HG02610 (cell line): ENCODE data around the gene SMARCC1.
"Not testable (repeated sequence)": the region's sequence is repeated elsewhere in the genome, so short reads cannot be mapped to it uniquely, and the experiment has no call there.

Experiments used
- ATAC-seq: cut with Tn5 transposase; IDR thresholded peaks from one replicate; pipeline ENCODE4 v1.9.1; 2021; ENCODE audit warnings: mild to moderate bottlenecking, moderate library complexity; ENCODE audit not compliant: unreplicated experiment

The SMARCC1 gene

DNA sequence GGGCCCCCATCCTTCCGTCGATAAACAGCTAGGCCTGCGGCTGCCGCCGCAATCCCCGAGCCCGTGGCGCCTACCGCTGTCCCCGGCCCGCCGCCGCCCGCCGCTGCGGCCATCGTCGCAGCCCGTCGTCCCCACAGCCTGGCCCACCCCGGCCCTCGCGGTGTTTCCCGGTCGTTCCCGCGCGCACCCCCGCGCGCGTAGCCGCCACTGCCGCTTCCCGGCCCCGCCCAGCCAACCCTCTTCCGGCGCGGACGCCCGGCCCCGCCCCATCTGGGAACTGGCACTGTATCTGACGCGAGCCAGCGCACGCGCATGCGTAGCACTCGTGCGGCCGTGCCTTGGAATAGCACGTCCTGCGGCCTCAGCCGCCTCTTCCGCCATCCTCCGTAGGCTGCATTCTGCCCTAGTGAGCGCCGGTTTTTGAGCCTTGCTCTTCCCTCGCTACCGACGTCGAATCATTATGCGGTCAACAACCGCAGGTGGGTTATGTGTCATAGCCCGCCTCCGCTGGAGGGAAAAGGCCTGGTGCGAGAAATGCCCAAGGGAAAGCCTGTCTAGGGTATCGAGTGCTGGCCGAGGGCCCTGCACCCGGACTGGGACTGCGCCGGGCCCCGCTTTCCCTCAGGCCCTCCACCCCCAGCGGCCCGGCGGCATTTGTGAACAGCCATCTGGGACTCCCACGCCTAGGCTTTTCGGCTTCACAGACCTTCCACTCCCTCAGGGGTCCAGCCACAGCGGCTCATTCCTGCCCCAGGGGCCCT, at the start of gene SMARCC1:
Gene SMARCC1, minus strand, starts transcription at position 209 of the 761 bp plus-strand sequence. Its CDS starts 96 bp downstream, at position 113.
- peak; percentile 80 for ATAC-seq

DNA sequence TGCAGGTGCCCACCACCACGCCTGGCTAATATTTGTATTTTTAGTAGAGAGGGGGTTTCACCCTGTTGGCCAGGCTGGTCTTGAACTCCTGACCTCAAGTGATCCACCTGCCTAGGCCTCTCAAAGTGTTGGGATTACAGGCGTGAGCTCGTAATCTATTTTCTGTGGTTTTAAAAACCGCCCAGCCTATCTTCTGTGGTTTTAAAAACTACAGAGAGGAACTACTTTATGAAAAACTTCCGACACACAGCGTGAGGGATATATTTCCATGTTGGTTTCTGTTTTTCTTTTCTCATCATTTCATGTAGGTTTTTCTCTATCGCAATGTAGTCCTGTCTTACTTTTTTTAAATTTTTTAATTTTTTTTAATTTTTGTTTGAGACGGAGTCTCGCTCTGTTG, 47.8 kb upstream of the SMARCC1 start:
- not testable (repeated sequence) for ATAC-seq

DNA sequence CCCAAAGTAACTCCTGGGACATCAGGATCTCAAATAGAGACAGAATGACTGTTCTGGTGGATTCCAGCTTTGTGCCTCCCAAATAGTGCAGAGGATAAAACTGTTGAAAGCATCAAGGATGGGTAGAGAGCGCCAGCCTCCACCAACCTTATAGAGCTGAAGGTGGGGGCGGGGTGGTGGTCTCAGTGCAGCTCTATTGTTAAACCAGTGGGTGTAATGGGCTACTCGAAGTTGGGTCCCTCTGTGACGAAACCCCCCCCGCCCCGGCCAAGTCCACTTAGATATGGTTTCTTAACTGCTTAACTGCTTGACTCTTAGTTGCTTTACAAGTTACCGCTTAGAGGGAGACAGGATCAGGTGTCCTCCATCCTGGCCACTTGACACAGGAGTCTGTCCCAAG, 43.9 kb upstream of the SMARCC1 start:
- ATAC-seq: no peak

DNA sequence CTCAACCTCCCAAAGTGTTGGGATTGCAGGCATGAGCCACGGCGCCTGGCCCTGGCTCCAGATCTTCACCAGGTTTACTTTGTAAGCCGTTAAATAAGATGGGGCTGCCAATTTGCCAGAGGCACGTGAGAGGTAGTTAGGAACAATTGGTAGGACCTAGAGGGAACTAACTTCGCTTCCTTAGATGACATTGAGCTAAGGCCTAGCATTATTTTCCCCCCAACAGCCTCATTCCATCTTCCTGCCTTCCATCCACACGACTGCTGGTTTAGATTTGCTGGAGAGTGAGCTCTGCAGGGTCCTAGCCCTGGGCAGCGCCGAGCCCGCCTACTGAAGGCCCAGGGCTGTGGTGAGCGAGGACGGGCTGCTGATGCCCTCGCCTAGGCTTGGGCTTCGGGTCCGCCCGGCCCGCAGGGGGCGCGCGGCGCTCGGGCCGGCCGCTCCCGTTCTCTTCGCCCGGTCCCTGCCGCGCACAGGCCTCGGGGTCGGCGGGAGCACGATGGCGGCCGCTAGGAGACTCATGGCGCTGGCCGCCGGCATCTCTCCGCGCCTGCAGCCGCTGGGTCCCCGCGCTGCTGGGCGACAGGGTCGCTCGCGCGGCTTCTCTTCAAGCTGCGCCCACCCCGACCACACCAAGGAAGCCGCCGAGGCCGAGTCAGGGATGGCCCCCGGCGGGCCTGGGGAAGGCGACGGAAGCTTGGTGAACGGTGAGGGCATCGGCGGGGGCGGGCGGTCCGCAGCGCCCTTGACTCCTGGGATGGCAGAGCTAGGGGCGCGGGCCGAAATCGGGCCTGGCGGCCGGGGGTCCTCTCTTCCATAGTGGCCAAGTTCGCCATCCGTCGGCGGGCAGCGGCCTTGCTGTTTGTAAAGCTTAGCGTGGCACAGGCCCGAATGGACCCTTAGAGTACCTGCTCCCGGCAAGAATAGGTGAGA, 43.1 kb upstream of the SMARCC1 start:
- peak; percentile 94 for ATAC-seq

DNA sequence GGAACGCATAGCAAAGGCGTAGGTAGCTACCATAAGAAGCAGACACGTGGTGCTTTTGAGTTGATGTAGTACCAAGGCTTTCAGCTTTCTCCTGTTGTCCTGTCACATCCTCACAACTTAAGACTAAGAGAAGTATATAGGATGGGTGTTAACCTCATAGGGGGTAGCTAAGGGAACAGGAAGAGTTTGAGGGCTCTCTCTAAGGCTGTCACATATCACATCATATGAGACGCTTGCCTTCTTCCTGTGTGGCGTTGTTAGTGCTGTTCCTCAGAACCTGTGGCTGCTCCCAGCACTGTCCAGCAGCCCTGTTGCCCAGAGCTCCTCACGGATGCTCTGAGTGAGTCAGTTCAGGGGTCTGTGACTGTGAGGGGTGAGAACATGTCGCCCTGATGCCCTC, 35.9 kb upstream of the SMARCC1 start:
- no peak for ATAC-seq

DNA sequence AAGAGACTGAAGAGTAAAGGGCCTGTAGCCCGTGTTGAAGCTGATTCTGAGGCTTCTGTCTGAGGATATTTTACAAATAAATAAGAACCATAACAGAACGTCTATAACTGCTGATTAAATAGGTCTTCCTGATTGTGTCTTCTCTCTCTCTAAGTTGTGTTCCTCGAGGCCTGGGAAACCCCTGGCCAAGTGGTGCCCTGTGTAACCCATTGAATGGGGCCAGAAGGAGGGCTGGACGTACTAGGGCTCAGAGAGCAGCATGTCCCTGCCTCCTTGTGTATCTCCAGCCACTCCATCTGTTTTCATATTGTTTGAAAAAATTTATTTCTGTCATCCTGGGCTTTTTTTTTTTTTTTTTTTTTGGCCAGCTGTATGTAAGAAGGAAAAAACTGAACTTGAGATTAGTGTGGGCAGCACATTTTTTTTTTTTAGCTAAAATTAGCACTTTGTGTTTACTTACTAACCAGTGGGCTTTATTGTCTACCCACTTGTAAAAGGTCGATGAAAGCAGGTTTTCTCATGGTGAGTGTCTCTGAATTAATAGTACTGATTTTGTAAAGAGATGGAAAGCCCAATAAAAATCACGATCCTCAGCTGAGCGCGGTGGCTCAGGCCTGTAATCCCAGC, 32.0 kb upstream of the SMARCC1 start:
- ATAC-seq: no peak

DNA sequence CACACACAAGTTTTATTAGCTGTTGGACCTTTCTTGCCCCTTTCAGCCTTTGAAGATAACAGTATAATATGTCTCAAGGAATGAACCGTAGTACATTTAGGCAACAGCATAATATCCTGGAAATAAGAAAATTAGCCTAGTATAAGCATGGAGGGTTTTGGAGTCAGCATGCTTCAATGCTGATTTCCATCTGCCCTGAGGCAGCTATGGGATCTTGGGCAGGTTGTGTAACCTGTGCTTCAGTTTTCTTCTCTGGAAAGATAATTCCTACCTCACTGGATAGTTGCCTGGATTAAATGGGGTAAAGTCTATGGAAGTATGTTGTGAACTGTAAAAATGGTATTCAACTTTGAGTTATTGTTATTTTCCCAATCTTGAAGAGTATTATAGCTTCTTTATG, 22.9 kb upstream of the SMARCC1 start:
- ATAC-seq: no peak

DNA sequence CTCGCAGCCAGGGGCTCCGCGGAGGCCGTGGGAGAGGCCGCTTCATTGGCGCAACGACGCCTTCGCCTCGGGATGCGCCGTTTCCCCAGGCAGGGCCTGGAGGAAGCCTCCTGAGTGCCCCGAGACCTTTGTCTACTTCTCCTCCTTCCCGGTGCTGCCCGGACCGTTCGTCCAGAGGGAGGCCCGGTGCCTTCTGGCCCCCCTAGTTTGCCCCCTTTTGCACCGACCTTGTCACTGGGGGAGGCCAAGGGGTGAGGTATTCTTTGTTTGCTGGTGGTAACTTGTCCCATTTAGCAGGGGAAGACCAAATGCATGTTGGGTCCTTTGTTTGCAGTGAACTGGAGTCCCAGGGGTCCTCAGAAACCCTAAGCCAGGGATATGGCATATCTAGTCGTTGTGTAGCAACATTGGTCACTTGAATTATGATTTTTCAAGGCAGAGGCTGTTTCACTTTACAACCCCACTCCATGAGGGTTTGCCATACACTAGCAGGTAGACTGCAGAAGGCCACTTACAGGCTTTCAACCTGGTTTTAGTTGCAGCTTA, 21.9 kb upstream of the SMARCC1 start:
- ATAC-seq: no peak

DNA sequence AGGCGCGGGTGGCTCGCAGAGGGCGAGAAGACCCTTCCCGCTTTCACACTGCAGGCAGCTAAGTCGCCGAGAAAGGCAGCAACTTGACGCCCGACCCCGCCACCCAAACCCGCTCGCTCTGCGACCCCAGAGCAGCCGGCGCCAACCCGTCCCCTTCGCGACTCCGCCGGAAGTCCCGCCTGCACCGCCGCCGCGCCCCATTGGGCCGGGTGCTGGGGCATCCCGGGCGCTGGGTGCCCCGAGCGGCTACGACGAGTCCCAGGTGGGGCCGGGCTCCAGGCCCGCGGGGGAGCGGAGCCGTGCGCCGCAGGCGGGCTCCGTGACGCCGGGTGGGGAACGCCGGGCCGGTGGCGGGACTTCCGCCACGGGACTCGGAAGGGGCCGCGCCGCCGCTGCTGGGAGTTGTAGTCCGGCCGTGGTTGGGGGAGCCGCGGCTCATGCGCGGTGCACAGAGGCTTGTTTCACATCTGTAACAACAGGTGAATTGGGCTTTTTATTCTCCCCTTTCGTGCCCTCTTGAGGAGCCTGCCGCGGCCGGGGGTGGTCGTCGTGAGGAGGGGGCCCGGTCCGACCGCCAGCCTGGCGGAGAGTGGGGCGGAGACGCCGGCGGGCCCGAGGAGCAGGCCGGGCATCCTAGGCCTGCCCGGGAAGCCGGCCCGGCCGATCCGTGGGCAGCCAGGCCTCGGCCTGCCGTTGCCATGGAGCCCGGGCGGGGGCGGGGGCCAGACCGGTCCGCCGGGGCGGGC, 21.2 kb upstream of the SMARCC1 start, which contains the start of gene DHX30:
Gene DHX30, plus strand, starts transcription at position 405 of the 746 bp plus-strand sequence. CDS start 7,546 bp downstream, outside the sequence.
- ATAC-seq: peak; percentile 88

DNA sequence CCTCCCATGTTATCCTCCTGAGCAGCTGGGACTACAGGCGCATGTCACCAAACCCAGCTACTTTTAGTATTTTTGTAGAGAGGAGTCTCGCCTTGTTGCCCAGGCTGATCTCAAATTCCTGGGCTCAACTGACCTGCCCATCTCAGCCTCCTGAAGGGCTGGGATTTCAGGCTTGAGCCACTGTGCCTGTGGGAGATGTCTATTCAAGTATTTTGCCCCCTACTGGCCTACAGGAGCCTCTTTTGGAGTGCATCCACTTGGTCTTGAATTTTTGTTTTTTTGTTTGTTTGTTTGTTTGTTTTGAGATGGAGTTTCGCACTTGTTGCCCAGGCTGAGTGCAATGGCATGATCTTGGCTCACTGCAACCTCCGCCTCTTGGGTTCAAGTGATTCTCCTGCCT, 18.0 kb upstream of the SMARCC1 start:
- no peak for ATAC-seq

DNA sequence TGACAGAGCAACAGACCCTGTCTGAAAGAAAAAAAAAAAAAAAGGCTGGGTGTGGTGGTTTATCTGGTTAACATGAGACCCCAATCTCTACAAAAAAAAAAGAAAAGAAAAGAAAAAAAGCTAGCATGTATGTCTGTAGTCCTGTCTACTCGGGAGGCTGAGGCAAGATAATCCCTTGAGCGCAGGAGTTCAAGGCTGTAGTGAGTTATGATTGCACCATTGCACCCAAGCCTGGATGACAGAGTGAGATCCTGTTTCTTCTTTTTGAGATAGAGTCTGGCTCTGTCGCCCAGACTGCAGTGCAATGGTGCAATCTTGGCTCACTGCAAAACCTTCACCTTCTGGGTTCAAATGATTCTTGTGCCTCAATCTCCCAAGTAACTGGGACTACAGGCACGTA, 12.9 kb upstream of the SMARCC1 start:
- ATAC-seq: no peak

DNA sequence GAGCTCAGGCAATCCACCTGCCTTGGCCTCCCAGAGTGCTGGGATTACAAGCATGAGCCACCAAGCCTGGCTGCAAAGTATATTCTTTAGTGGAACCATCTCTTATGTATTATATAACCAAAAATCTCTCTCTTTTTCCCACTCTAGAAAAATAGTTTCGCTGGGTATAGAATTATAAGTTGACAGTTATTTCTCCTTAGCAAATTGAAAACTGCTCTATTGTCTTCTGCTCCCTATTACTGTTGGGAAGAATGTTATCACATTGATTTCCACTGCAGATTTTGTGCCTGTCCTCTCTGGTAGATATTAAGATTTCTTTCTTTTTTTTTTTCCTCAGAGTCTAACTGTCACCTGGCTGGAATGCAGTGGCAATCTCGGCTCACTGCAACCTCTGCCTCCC, 11.0 kb upstream of the SMARCC1 start:
- ATAC-seq: no peak

DNA sequence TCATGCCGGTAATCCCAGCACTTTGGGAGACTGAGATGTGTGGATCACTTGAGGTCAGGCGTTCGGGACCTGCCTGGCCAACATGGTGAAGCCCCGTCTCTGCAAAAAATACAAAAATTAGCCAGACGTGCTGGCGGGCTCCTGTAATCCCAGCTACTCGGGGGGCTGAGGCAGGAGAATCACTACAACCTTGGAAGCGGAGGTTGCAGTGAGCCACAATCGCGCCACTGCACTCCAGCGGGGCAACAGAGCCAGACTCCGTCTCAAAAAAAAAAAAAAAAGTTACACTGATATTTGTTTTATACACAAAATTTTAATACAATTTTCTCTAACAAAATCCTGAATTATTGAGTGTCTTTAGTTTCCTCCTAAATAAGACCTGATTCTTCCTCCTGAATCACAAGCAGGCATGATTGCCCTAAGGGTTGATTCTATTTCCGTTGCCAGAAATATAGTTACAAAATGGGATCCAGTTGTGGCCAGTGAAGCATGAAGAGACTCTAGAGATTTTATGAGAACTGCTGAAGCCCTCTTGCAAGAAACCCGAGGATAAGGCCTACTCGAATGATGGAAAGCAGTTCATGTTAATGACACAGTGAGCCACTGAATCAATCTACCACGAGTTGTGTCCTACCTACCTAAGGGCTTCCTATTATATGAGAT, 9.6 kb upstream of the SMARCC1 start:
- ATAC-seq: no peak

DNA sequence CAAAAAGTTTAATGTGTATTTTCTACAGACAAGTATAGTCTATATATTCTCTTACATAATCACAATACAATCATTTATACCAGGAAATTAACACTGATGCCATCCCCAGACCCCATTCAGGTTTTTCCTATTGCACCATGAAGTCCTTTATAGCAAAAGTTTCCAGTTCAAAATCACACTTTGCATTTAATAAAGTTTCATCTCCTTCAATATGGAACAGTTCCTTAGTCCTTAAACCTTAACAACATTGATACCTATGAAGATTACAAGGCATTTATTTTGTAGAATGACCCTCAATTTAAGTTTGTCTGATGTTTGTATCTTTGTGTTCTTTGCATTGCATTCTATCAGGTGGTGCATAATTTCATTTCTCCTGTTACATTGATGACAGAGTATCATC, 2.0 kb upstream of the SMARCC1 start:
- ATAC-seq: no peak

DNA sequence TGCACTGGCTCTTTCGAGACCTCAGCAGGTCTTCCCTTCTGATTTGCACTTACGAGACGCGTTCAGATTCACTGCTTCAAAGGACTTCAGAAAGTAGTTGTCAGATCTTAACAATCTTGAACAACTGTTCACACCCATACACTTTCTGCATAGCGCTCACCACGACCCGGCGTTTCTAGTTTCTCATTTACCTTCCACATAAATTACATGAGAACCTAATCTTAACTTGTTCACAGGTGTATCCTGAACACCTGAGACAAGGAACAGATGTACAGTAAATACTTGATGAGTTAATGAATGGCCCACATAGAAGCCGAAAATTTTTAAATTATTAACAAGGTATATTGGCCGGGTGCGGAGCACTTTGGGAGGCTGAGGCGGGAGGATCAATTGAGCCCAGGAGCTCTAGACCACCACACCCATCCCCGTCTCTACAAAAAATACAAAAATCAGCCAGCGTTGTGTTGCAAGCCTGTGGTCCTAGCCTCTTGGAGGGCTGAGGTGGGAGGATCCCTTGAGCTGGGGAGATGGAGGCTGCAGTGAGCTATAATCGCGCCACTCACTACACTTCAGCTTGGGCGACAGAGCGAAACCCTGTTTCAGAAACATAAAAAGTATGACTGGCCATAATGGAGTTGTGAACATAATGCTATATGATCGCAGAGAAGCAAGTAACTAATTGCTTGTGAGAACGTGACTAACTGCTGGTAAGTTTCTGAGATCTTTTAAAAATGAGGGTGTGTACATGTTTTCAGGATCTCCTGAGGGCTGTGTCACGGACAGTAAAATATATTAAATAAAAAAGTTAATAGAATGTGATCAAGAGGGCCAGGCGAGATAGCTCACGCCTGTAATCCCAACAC, 984 bp upstream of the SMARCC1 start:
- no peak for ATAC-seq

DNA sequence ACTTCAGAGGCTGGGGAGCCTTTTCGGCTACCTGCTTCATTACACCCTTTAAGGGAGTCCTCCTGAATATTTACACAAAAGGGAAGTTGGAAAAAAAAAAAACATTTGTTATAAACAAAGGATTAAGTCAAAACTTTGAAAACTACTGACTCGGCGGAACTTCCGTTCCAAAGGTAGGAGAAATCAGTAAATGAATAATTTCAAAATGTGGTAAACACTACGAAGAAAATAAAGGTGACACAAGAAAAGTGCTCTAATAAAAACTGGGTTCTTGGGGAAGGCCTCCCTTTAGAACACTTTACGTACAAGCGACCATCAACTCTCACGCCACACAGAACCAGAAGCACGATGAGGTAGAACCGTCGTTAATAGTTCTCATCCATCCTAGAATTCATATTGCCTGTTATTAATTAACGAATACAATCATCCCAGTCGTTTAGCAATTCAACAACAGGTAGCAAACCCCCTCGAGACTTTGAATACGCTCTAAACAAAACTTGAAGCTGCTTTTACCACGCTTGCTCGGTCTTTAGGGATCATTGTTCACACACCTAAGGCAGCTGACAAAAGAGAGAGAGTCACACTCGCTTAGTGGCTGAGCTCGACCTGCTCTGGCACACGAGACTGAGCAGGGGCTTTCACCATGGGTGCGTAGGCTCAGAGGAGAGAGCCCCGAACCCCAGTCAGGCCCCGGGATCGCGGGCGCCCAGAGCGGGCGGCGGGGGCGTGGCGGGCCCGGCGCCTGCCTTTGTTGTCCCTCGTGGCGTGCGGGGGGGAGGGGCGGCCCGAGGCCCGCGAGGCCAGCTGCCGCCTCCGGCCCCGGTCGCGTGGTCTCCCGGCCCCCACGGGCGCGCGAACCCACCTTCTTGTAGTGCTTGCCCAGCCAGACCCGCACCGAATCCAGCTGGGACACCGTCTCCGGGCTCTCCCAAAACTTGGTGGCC, 680 bp downstream of the SMARCC1 start:
- peak; percentile 20 for ATAC-seq

DNA sequence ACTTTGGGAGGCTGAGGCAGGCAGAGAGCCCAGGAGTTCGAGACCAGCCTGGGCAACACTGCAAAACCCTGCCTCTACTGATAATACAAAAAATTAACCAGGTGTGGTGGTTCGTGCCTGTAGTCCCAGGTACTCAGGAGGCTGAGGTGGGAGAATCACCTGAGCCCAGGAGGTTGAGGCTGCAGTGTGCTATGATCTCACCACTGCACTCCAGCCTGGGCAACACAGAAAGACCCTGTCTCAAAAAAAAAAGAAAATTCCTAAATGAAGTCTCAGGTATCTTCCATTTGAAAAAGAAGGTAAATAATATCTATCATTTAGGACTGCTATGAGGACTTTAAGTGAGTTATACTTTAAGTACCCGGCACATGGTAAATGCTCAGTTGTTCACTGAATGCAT, 2.9 kb downstream of the SMARCC1 start:
- no peak for ATAC-seq

DNA sequence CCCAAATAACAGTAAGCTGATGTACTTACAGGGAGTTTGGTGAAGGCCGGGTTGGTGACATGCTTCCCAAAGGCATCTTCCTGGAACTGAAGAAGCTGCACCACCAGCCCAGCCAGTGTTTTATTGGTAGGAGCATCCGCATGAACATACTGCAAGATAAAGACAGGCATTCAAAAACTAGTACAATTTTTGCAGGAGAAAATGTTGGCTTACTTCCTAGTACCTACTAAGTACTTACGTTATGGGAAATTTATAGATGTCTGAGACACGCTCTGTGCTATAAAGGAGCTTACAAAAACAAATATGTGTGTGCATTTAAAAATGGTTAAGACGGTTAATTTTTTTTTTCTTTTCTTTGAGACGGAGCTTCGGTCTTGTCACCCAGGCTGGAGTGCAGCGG, 8.9 kb downstream of the SMARCC1 start:
- ATAC-seq: no peak
